WTC11 (cell line): ENCODE data around the gene ACTN1.

Source experiments
- ATF1 ChIP-seq: sonication (generic); formaldehyde crosslinking; IDR thresholded peaks from 2 replicates; pipeline ENCODE4 v1.8.1; 2023; ENCODE audit warnings: mild to moderate bottlenecking, moderate library complexity, missing genetic modification reagents
- CBFB ChIP-seq: sonication (generic); formaldehyde crosslinking; IDR thresholded peaks from 2 replicates; pipeline ENCODE4 v1.8.1; 2022; ENCODE audit warnings: mild to moderate bottlenecking, low read depth, missing genetic modification reagents
- CTCF ChIP-seq: fragments of 200-600 bp; IDR thresholded peaks from 2 replicates; pipeline ENCODE4 v1.8.0; 2022; ENCODE audit warnings: antibody characterized with exemption
- E2F5 ChIP-seq: sonication (generic); formaldehyde crosslinking; IDR thresholded peaks from 2 replicates; pipeline ENCODE4 v1.8.1; 2022; ENCODE audit warnings: mild to moderate bottlenecking, moderate library complexity, missing genetic modification reagents
- ESRRA ChIP-seq: sonication (generic); formaldehyde crosslinking; IDR thresholded peaks from 2 replicates; pipeline ENCODE4 v1.8.1; 2022; ENCODE audit warnings: mild to moderate bottlenecking, missing genetic modification reagents, borderline replicate concordance
- ETV6 ChIP-seq: sonication (generic); formaldehyde crosslinking; IDR thresholded peaks from 2 replicates; pipeline ENCODE4 v1.8.1; 2022; ENCODE audit warnings: mild to moderate bottlenecking, missing genetic modification reagents
- FOXJ3 ChIP-seq: sonication (generic); formaldehyde crosslinking; IDR thresholded peaks from 2 replicates; pipeline ENCODE4 v1.9.0; 2021; ENCODE audit warnings: missing genetic modification reagents, mild to moderate bottlenecking, borderline replicate concordance
- NFYB ChIP-seq: sonication (generic); formaldehyde crosslinking; conservative IDR thresholded peaks from 2 replicates; pipeline ENCODE4 v1.8.0; 2022; ENCODE audit warnings: low read depth, missing genetic modification reagents
- ZNF232 ChIP-seq: sonication (generic); formaldehyde crosslinking; IDR thresholded peaks from 2 replicates; pipeline ENCODE4 v1.8.0; 2022; ENCODE audit warnings: mild to moderate bottlenecking, missing genetic modification reagents
- ZNF281 ChIP-seq: sonication (generic); formaldehyde crosslinking; IDR thresholded peaks from 2 replicates; pipeline ENCODE4 v1.8.0; 2023; ENCODE audit warnings: mild to moderate bottlenecking, missing genetic modification reagents

GRCh38 chr14:68879841-68880575 is 99.1 kb downstream of the ACTN1 start:
- TF ChIP-seq ESRRA (no peak), ATF1 (no peak), E2F5 (CRISPR knock-in tag) (no peak), ZNF281 (CRISPR knock-in tag) (no peak), CBFB (CRISPR knock-in tag) (no peak), CTCF (no peak), ETV6 (CRISPR knock-in tag) (no peak), ZNF232 (CRISPR knock-in tag) (no peak), NFYB (CRISPR knock-in tag) (no peak), FOXJ3 (no peak)
